ENCODE data around the gene LRP8. TPM values are rescaled to one million over a fixed set of nuclear protein-coding genes. Genes with fewer than 3 reads are reported as not detected.

The LRP8 gene
- total RNA-seq, 1 donor from 2014 or later = 21.1 TPM

- no peak for DNase-seq (ENCODE audit: extremely low spot score in 2 of 2)
- no peaks in the 10 kb centered on the region for H3K9me3 ChIP-seq
- TF ChIP-seq POLR2A (IDR thresholded peaks at IDR 0.05) (no peak), POLR2AphosphoS5 (IDR thresholded peaks at IDR 0.05; ENCODE audit: insufficient read depth in 1 of 2, low read depth in 1 of 2) (no peak), CTCF (IDR thresholded peaks at IDR 0.05) (no peak)
- no peak overlapping the region for H3K27ac ChIP-seq
- no peaks in the 10 kb centered on the region for H3K4me1 ChIP-seq
- intact Hi-C loops (cut with DNase I) = no loop called here
- no peaks in the 10 kb centered on the region for H3K36me3 ChIP-seq
- H3K27me3 ChIP-seq = no peaks in the 10 kb centered on the region
- H3K4me3 ChIP-seq = no peak overlapping the region
Measured at GRCh38 chr1:53337499-53337898, 9.6 kb upstream of the LRP8 start.

GRCh38 chr1:53336146-53336545 is 8.3 kb upstream of the LRP8 start:
- no peak for TF ChIP-seq POLR2AphosphoS5 (IDR thresholded peaks at IDR 0.05; ENCODE audit: insufficient read depth in 1 of 2, low read depth in 1 of 2)
- TF ChIP-seq CTCF (IDR thresholded peaks at IDR 0.05) = no peak
- TF ChIP-seq POLR2A (IDR thresholded peaks at IDR 0.05) = no peak
- peak in 1 of 2 donors; percentile 25 for DNase-seq (ENCODE audit: extremely low spot score in 2 of 2)
- Histone ChIP-seq H3K27ac (no peak overlapping the region), H3K36me3 (no peaks in the 10 kb centered on the region), H3K27me3 (no peaks in the 10 kb centered on the region), H3K4me3 (no peak overlapping the region), H3K9me3 (no peaks in the 10 kb centered on the region), H3K4me1 (no peaks in the 10 kb centered on the region)
- intact Hi-C loops (cut with DNase I) = no loop called here

- Histone ChIP-seq H3K27ac (no peak overlapping the region), H3K4me1 (no peaks in the 10 kb centered on the region), H3K4me3 (no peak overlapping the region), H3K27me3 (no peaks in the 10 kb centered on the region), H3K9me3 (no peaks in the 10 kb centered on the region), H3K36me3 (no peaks in the 10 kb centered on the region)
- TF ChIP-seq POLR2A (IDR thresholded peaks at IDR 0.05) = no peak
- no peak for TF ChIP-seq CTCF (IDR thresholded peaks at IDR 0.05)
- TF ChIP-seq POLR2AphosphoS5 (IDR thresholded peaks at IDR 0.05; ENCODE audit: insufficient read depth in 1 of 2, low read depth in 1 of 2) = no peak
- DNase-seq (ENCODE audit: extremely low spot score in 2 of 2) = no peak
- intact Hi-C loops (cut with DNase I) = no loop called here
Measured at GRCh38 chr1:53335661-53336060, 7.8 kb upstream of the LRP8 start.

GRCh38 chr1:53334781-53335180 is 6.9 kb upstream of the LRP8 start:
- H3K4me3 ChIP-seq = no peak overlapping the region
- intact Hi-C loops (cut with DNase I) = no loop called here
- H3K27ac ChIP-seq = no peak overlapping the region
- H3K9me3 ChIP-seq = no peaks in the 10 kb centered on the region
- TF ChIP-seq CTCF (IDR thresholded peaks at IDR 0.05) (no peak), POLR2AphosphoS5 (IDR thresholded peaks at IDR 0.05; ENCODE audit: insufficient read depth in 1 of 2, low read depth in 1 of 2) (no peak), POLR2A (IDR thresholded peaks at IDR 0.05) (no peak)
- H3K27me3 ChIP-seq = no peaks in the 10 kb centered on the region
- no peaks in the 10 kb centered on the region for H3K4me1 ChIP-seq
- H3K36me3 ChIP-seq = no peaks in the 10 kb centered on the region
- DNase-seq (ENCODE audit: extremely low spot score in 2 of 2) = peak in 1 of 2 donors; percentile 32

GRCh38 chr1:53334312-53334711 is 6.4 kb upstream of the LRP8 start:
- no peak for TF ChIP-seq POLR2AphosphoS5 (IDR thresholded peaks at IDR 0.05; ENCODE audit: insufficient read depth in 1 of 2, low read depth in 1 of 2)
- TF ChIP-seq POLR2A (IDR thresholded peaks at IDR 0.05) = no peak
- TF ChIP-seq CTCF (IDR thresholded peaks at IDR 0.05) = no peak
- intact Hi-C loops (cut with DNase I) = no loop called here
- no peak overlapping the region for H3K4me3 ChIP-seq
- DNase-seq (ENCODE audit: extremely low spot score in 2 of 2) = peak in 1 of 2 donors; percentile 20
- H3K36me3 ChIP-seq = no peaks in the 10 kb centered on the region
- H3K4me1 ChIP-seq = no peaks in the 10 kb centered on the region
- no peak overlapping the region for H3K27ac ChIP-seq
- no peaks in the 10 kb centered on the region for H3K27me3 ChIP-seq
- H3K9me3 ChIP-seq = no peaks in the 10 kb centered on the region
